ENCODE data around the gene LRRIQ1.
"Not testable (repeated sequence)": the region's sequence is repeated elsewhere in the genome, so short reads cannot be mapped to it uniquely, and the experiment has no call there.

Gene LRRIQ1, protein sequence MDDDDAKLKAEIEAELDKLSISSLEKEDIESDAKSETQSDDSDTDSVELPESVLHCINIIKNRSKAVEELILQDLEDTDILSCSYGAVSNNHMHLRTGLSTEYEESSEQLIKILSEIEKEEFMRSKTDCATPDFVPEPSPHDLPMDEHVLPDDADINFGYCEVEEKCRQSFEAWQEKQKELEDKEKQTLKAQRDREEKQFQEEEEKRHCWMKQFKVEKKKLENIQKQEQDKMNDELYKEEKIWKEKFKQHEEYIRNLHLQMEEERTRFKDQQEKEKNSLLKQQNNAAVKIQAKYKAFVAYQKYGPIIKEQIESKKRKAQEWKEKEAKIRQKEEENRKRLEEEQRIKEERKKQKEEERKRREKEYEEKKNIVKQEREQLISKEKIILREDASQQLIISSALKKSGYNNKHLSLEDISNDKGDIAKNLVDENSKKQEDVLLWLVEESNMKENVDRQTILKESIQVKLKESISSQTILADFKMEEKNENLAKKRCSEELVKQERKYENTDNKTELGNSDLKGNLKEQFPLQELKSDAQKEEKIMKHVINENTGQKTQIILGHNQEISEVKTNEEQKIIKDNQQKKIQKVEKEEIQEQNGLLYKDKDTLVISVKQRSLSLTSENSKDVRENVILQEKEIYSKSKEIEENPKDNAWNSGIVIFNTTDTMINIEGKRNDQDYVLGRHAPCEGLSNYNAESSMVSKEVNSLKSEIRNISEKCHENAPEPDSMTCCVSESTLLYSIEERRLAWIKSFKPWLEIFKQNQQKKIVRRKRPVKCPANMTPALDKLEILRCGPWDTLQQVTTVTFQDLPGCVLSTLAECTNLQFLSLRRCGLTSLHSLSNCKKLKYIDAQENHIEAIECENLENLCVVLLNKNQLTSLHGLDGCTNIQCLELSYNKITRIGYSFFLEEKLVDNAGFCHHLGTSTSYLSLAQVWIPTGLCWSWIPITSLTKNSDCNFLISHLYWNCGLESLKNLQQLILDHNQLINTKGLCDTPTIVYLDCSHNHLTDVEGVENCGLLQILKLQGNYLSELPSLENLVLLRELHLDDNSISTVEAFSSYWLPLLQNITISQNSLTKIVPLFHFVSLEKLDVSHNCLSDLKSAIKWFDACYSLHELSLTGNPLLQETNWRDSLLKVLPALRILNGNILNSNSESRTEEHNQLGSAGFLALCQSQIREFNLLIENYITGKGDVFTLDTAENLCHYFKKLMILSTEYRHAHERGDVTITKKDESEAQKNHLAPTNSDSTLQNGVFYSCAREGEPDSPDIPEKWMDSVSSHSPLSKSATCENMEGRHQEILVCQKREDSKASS (N-terminal part only)

DNA sequence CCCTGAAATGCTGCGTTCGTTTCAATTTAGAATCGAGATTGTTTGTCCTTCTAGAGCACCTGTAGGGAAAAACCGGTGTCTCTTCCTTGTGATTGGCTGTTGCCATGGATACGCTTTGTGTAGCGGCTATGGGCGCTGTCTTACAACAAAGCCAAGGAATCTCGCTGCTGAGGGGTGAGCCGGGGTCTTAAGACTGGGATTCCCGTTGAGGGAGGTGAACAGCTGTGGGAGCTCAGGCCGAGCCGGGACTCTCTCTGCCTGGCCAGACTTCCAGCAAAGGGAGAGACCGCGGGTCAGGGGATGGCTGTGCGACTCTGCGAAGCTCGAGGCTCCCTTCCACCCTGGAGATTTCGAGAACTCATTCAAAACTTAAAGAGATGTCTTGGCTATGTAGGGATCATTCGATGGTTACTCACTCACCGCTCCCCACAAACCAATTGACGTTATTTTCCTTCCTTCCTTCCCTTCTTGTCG is at the start of gene LRRIQ1, which contains the start of gene TSPAN19:
Gene LRRIQ1, plus strand, starts transcription at position 118 of the 474 bp plus-strand sequence. CDS start 1,826 bp downstream, outside the sequence.
Gene TSPAN19, minus strand, starts transcription at position 44 of the 474 bp plus-strand sequence. CDS start 6,331 bp downstream, outside the sequence.
- no peak for DNase-seq (ENCODE audit: low read depth in 2 of 2)

- DNase-seq (ENCODE audit: low read depth in 2 of 2) = no peak
These were observed 49.6 kb upstream of the LRRIQ1 start for GRCh38 chr12:84986586-84986985.

DNA sequence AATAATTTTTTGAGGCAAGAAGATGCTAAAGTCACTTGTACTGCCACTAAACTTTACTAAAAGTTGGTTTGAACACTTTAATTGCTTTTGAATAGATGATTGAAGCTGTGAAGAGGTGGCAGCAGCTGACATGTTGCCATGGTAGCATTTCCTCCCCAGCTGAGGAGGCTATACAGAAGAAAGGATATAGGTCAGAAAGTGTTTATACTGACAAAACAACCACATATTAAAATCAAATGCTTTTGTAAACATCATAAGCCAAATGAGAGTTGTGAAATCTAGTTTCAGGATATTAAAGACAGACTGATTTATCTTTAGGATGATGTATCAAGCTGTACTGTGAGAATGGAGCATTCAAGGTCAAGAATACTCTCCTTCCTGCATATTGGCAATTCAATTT is 41.7 kb upstream of the LRRIQ1 start:
- DNase-seq (ENCODE audit: low read depth in 2 of 2) = no peak

DNA sequence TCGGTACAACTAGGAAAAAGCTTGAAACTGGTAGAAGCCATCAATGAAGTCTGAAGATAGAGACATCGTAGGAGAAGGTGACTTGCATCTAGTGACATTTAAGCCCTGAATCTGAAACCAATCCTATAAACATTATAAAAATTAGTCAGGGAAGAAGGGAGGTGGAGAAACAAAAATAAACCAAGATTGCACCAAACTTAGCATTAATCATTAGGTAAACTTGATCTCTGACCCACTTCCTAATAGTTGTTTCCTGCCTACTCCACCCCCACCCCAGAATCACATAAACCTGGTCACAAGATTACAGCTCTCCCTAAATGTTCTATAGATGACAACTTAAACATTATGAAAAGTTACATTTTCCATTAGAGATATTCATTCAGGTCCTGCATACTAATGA is 40.5 kb upstream of the LRRIQ1 start:
- DNase-seq (ENCODE audit: low read depth in 2 of 2) = no peak

DNA sequence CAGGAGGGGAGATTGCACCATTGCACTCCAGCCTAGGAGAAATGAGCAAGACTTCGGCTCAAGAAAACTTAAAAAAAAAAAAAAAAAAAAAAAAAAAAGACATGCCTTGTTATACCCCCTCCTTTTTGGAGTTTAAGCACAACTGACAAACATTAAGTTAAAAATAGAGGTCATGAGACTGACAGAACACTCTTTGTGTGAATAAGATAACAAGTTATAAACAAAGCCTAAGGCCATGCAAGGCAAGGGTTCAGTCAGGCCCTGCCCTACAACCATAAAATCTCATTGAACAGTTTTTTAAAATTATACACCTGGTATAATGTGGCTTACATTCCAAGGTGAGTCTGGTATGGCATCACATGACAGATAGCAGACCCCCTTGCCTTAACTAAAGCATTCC is 39.4 kb upstream of the LRRIQ1 start:
- DNase-seq (ENCODE audit: low read depth in 2 of 2) = no peak

DNA sequence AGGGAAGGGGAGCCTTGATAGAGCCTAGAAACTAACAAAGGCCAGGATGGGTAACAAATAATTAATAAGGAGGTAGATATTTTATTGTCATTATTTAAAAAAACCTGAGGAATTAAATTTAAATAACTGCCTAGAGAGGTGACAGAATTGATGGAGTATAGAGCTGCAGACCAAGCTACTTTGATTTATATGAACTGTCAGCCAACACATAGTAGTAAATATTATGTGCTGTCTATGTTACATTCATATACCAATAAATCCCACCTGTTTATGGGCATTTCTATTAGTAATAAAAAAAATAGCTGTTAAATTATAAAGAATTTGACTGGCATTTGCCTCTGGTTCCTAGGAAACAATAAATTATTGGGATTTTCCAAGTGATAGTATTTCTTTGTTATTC is 37.8 kb upstream of the LRRIQ1 start:
- no peak for DNase-seq (ENCODE audit: low read depth in 2 of 2)

GRCh38 chr12:85000729-85001128 is 35.4 kb upstream of the LRRIQ1 start:
- no peak for DNase-seq (ENCODE audit: low read depth in 2 of 2)

DNA sequence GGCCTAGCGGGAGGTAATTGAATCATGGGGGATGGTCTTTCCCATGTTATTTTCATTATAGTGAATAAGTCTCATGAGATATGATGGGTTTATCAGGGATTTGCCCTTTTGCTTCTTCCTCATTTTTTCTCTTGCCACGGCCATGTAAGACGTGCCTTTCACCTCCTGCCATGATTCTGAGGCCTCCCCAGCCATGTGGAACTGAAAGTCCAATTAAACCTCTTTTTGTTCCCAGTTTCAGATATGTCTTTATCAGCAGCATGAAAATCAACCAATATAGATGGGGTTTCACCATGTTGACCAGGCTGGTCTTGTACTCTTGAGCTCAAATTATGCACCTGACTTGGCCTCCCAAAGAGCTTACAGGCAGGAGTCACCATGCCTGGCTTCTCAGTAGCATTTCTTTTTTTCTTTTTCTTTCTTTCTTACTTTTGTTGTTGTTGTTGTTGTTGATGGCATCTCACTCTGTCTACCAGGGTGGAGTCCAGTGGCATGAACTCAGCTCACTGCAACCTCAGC is 33.3 kb upstream of the LRRIQ1 start:
- DNase-seq (ENCODE audit: low read depth in 2 of 2) = no peak

GRCh38 chr12:85004204-85004603 is 31.9 kb upstream of the LRRIQ1 start:
- DNase-seq (ENCODE audit: low read depth in 2 of 2) = no peak

DNA sequence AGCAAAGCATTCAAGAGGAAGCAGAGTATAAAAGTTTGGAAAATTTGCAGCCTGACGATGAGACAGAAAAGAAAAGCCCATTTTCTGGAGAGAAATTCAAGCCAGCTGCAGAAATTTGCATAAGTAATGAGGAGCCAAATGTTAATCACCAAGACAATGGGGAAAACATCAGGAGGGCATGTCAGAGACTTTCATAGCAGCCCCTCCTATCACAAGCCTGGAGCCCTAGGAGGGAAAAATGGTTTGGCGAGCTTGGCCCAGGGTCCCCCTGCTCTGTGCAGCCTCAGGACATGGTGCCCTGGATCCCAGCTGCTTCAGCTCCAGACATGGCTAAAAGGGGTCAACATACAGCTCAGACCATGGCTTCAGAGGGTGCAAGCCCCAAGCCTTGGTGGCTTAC is 31.1 kb upstream of the LRRIQ1 start:
- not testable (repeated sequence) for DNase-seq (ENCODE audit: low read depth in 2 of 2)

- no peak for DNase-seq (ENCODE audit: low read depth in 2 of 2)
These were observed 30.5 kb upstream of the LRRIQ1 start for GRCh38 chr12:85005615-85006014.

- DNase-seq (ENCODE audit: low read depth in 2 of 2) = no peak
These were observed 29.9 kb upstream of the LRRIQ1 start for GRCh38 chr12:85006206-85006605.

DNA sequence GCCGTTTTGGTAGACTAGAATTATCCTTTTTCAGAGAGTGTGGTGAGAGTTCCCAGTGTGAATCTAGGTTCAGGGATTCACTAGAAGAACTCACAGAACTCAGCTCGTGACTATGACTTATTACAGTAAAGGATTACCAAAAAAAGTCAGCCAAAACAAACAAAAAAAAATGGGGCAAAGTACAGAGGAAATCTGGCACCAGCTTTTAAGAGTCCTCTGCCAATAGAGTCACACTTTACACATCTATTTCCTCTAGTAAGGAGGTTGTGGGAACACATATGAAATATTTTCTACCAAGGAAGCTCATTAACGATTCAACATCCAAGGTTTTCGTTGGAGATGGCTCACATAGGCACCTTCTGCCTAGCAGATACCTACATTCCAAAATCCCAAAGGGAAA is 28.3 kb upstream of the LRRIQ1 start:
- DNase-seq (ENCODE audit: low read depth in 2 of 2) = no peak

- DNase-seq (ENCODE audit: low read depth in 2 of 2) = no peak
These were observed 19.7 kb upstream of the LRRIQ1 start for GRCh38 chr12:85016413-85016812.

DNA sequence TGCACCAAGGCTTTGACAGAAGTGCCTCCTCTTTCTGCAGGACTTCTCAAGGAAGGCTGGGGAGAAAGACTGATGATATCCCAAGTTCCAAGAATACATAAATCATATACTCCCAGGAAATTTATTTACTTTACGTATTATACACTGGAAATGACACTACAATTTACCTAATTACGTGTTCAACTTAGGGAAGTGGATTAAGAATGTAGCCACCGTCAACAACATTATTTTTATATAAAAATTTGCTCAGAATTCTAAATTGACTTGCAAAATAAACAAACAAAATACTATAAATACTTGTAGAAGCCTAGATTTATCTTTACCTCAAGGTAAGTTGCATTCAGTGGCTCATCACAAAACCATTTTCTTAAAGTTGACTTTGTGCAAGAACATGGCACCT is 19.0 kb upstream of the LRRIQ1 start:
- no peak for DNase-seq (ENCODE audit: low read depth in 2 of 2)

DNA sequence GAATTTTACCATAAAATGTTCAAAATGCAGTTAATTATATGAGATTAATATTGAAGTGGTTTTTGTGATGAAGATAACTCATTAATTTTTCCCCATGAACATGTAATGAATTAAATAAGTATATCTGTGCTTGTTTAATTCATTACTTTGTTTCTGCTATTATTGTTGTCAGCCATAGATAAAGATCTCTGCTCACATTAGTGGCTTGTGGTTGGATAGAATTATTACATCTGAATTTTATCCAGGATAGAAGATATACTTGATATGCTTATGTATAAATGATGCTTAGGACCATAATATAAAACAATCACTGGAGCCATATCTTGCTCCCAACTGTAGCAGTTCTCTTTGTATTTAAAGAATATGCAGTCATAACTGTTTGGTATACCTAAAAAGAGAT is 18.5 kb upstream of the LRRIQ1 start:
- no peak for DNase-seq (ENCODE audit: low read depth in 2 of 2)

GRCh38 chr12:85018098-85018497 is 18.1 kb upstream of the LRRIQ1 start:
- no peak for DNase-seq (ENCODE audit: low read depth in 2 of 2)

DNA sequence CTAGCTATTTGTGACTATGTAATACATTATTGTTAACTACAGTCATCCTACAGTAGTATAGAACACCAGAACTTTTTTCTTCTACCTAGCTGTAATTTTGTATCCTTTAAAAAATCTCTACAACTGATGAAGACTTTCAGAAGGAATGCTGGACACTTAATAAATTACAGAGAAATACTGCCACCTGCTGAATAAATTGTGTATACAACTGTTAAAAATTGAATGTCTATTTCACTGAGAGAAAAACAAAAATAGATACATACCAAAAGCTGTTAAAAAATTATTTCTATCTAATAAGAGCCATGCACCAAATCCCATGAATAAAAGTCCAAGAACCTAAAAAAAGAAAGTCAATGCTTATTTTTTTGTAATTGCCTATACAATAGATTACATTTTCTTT is 6.7 kb upstream of the LRRIQ1 start:
- no peak for DNase-seq (ENCODE audit: low read depth in 2 of 2)

DNA sequence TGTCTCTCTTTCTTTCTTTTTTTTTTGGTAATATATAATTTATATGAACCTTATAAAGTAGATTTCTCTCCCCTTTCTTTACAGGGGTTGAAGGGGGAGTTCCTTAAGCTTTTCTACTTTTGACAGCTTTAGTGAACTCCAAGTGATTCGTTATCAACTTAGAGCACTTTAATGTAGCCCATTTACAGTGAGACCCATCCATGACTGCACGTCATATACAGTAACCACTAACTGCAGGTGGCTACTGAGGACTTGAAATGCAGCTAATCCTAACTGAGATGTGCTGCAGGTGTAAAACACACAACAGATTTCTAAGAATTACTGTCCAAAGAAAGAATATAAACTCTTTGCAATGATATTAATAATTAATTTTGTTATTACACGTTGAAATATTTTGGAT is 582 bp downstream of the LRRIQ1 start:
- DNase-seq (ENCODE audit: low read depth in 2 of 2) = no peak

- DNase-seq (ENCODE audit: low read depth in 2 of 2) = no peak
These were observed 5.2 kb downstream of the LRRIQ1 start for GRCh38 chr12:85041395-85041794.

DNA sequence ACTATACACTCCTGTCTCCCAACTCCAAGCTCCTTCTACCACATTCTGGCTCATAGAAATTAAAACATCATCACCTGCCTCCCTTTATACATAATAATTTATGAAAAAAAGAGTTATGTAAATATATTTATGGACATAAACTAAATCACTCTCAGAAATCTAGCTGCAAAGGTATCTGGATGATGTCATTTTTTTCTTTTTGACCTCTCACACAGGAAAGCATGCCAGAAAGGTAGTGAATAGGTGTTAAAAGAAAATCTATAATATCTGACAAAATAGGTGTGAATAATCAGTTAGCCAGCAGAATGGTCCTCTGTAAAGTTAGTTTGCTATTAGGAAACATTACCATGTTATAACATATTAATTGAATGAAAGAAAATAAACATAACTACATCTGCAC is 7.7 kb downstream of the LRRIQ1 start:
- no peak for DNase-seq (ENCODE audit: low read depth in 2 of 2)
